GM21526 (cell line): Measurements from ENCODE around the gene GABRA5.
"Not testable (repeated sequence)": the region's sequence is repeated elsewhere in the genome, so short reads cannot be mapped to it uniquely, and the experiment has no call there.

Experiments
- ATAC-seq: cut with Tn5 transposase; IDR thresholded peaks from one replicate; pipeline ENCODE4 v1.9.1; 2021; ENCODE audit warnings: moderate library complexity; ENCODE audit not compliant: unreplicated experiment, low FRiP score

Gene GABRA5

GRCh38 chr15:26866298-26867199, at the start of gene GABRA5:
GABRA5 (plus strand) TSS chr15:26867062; CDS start chr15:26869249, 2,187 bp downstream.
- ATAC-seq = no peak

- ATAC-seq = not testable (repeated sequence)
These were observed 35.7 kb upstream of the GABRA5 start for GRCh38 chr15:26831191-26831590.

DNA sequence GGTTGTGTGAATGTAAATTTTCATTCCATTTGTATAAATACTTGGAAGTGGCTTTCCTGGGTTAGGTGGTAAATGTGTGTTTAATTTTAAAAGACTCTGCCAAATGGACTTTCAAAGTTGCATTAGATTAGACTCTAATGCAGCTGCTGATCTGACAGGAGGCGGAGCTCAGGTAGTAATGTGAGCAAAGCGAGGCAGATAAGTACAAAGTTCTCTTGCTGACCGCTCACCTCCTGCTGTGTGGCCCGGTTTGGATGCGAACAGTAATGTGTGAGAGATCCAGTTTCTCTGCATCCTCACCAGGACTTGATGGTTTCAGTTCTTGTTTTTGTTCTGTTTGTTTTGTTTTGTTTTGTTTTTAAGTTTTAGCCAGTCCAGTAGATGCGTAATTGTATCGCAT, 34.9 kb upstream of the GABRA5 start:
- ATAC-seq = no peak

GRCh38 chr15:26838742-26839460, 28.0 kb upstream of the GABRA5 start:
- no peak for ATAC-seq

- ATAC-seq = no peak
These were observed 25.3 kb upstream of the GABRA5 start for GRCh38 chr15:26841514-26841913.

- no peak for ATAC-seq
These were observed 24.9 kb upstream of the GABRA5 start for GRCh38 chr15:26841941-26842340.

DNA sequence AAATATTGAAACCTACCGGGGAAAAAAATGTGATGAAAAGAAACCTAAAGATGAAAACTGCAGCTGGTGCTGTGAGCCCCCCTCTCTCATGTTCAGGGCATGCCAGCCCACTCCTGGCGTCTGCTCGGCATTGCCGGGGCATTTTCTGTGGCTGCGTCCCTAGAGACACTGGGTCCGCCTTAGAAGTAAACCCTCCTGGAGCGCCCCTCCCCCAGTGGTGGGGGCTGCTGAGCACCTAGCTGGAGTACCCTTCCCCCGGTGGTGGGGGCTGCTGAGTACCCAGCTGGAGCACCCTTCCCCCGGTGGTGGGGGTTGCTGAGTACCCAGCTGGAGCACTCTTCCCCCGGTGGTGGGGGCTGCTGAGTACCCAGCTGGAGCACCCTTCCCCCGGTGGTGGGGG, 24.5 kb upstream of the GABRA5 start:
- no peak for ATAC-seq

- no peak for ATAC-seq
These were observed 22.0 kb upstream of the GABRA5 start for GRCh38 chr15:26844901-26845300.

DNA sequence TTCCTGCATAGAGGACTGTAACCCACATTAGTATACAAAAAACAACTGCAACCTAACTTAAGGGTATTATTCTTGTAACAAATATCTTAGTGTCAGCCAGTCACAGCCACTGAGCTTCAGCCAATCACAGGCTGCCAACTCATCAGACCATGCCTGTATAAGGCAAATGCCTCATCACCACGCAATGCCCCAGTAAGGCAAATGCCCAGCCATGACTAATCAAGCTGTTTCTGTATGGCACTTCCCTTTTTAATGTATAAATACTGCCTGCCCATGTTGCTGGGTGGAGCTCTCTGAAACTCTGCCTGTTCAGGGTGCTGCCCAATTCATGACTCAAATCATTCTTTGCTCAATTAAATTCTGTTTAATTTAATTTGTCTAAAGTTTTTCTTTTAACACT, 18.4 kb upstream of the GABRA5 start:
- no peak for ATAC-seq

DNA sequence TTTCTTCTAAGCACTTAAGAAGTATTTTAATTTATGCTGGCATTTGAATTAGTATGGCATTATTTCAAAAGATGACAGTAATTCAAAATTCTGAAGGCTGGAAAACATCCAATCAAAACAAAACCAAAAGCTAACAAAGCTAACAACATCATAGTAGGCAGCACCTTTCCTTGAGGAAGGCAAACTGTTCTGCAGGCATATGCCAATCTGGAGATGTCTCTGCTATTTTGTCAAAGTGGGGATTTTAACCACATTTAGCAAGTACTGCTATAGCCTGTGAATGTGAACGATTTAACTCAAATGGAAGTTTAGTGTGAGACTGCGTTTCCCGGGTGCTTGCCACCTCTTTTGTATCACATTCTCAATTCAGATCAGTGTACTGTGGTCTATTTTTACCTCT, 16.7 kb upstream of the GABRA5 start:
- ATAC-seq = no peak

DNA sequence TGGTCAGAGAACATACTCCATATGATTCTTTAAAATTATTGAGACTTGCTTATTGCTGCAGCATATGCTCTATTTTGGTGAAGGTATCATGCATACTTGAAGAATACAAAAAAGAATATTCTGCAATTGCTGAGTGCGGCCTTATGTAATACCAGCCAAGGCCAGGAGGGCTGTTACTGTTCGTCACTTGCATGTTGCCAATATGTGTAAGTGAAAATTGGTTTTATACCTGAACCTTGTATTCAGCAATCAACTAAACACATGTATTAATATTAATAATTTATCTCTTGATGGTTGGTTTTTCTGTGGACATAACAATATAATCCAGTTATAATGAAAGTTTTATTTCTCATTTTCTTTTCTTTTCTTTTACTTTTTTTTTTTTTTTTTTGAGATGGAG, 13.9 kb upstream of the GABRA5 start:
- ATAC-seq = no peak

GRCh38 chr15:26854435-26854834, 12.4 kb upstream of the GABRA5 start:
- ATAC-seq = no peak

DNA sequence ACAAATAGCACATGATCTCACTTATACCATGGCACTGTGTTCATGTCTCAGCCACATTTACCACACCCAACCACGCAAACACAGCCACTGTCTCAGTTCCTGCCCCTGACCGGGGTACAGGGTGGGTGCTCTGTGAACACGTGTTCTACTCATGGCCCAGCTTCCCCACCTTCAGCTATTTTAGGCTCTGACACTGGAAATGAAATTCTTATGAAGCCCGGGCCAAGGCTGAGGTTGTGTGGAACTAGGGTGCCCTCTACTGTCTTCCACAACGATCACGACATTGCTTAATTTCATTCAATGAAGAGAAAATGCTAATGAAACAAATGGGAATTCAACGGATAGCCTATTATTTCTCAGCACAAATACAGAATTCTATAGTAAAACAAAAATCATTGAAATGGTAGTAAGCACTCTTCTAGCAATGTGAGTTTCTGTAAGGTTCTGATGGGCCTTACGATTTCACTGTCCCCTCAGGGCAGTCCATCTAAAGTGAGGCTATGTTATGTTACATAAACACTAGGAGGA, 2.1 kb upstream of the GABRA5 start:
- ATAC-seq = no peak

DNA sequence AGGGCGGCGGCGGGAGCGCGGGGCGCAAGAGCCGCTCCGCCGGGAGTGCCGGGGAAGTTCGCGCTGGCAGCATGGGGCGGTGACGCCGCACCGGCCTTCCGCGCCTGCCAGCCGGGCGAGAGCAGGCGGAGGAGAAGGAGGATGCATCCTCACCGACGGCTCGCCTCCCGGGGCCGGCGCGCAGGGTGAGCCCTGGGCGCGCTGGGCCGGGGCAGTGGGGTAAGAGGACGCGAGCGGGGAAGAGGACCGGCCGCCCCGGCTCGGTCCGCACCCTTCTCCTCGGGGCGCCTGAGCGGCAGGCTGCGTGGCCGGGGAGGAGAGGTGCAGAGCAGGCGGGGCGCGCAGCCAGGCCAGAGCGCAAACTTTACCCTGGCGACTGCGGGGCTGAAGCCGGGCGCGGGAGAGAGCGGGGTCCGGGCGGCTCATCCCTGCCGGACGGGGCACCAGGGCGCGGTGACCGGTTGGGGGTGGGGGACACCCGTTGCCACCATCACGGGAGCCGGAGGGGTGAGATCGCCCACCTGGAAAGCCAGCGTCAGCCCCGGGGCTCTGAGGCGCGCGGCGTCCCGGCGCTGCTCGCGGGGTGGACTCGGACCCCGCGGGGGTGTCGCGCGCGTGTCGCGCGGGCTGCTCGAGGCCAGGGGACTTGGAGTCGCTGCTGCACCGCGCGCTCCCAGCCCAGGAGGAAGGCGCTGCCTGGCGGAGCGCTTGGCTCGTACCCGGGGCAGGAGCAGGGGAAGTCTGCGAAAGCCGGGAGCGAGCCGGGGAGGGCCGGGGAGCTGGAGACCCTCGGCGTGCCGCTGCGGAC, 542 bp downstream of the GABRA5 start:
- ATAC-seq = no peak

DNA sequence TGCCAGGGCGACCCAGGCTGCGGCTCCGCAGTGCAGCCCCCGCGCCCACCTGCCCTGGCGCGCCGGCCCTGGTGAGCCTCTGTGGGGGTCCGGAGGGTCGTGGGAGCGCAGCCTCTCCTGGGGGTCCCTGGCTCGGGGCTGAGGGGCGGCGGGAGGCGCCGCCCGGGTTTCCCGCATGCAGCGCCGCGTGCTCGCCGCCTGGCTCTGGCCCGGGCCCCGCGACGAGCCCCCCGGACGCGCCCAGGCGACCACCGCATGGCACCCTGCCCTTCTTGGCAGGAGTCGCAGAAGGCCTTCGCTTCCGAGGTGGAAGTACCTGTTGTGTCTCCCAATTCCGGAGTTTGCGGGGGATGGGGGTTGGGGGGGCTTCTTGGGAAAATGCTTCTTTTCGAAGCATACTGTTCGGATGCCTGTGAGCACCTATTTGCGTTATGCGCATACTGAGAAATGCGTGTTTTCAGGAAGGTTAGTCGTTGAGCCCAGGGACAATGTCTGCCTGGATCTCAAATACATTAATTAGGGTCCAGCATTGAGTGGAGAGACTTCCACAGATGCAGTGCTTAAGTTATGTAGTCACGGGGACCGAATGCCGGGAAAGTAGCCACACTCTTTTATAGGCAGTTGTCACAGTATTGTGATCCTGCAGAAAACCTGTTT, 1.3 kb downstream of the GABRA5 start:
- ATAC-seq = no peak

DNA sequence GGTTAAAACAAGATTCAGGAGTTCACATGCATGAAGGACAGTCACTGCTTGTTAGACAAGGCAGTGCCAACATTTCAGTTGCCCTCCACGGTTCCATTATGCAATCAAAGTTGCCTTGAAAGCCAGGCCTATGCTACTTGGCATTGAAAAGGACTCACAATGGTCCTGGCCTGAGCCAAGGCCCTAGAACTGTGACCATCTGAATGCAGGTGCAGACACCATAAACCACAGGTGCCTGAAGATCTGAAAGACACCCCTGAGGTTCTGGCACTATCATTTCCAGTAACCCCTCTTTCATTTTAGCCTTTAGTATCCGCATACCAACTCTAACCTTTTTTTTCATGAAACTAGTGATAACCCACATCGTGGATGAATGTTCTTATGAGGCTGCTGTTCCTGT, 2.8 kb downstream of the GABRA5 start:
- ATAC-seq = no peak

DNA sequence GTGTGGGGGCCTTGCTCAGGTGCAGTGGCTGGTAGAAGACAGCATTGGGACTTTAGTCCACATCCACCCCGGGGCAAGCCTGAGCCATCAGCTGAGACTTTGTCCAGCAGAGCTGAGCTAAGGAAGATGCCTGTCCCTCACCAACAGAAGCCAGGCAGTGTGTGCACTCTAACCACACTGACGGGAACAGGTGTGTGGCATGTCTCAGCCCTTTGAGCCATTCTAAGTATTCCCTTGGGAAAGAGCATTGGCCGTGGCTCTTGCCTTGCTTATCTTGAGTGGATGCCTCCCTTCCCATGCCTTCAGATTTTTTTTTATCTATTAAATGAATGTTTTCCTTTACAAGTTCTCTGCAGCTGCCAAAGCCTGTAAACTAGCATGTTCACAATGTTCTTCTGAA, 3.5 kb downstream of the GABRA5 start:
- ATAC-seq = no peak

DNA sequence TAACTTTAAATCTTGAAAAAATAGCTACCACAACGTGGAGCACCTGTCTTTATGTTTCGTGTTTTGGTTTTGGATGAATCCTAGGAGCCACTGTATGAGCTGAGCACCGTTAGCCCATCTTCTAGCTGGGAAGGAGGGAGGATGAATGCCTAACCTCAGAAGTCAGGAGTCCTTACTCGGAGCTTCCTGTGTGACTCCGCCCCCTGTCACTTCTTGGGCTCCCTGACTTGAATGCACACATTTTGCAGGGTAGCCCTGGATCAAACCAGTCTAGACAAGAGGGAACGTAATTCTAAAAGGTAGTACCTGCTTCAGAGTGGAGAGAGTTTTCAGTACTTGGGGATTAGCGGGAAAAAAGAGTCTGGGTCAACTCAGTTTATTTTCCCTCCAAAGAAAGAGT, 5.3 kb downstream of the GABRA5 start:
- no peak for ATAC-seq

GRCh38 chr15:26873846-26874245, 7.0 kb downstream of the GABRA5 start:
- no peak for ATAC-seq

GRCh38 chr15:26874774-26875475, 8.1 kb downstream of the GABRA5 start:
- no peak for ATAC-seq
